Stimulated activated CD8-positive, alpha-beta memory T cell treated with anti-CD3 and anti-CD28 coated beads, Interleukin-7, amount 100 ng/mL, for 48 hours (primary cell): Measurements from ENCODE around the gene BCL11A.
"Not testable (repeated sequence)": the region's sequence is repeated elsewhere in the genome, so short reads cannot be mapped to it uniquely, and the experiment has no call there.

Experiments used
- DNase-seq, 2 donors: peaks; one replicate each; pipeline ENCODE4 v3.0.0-alpha.2; 2020; ENCODE audit warnings: low read depth in 1 of 2; ENCODE audit errors: extremely low read depth in 1 of 2

The BCL11A gene

DNA sequence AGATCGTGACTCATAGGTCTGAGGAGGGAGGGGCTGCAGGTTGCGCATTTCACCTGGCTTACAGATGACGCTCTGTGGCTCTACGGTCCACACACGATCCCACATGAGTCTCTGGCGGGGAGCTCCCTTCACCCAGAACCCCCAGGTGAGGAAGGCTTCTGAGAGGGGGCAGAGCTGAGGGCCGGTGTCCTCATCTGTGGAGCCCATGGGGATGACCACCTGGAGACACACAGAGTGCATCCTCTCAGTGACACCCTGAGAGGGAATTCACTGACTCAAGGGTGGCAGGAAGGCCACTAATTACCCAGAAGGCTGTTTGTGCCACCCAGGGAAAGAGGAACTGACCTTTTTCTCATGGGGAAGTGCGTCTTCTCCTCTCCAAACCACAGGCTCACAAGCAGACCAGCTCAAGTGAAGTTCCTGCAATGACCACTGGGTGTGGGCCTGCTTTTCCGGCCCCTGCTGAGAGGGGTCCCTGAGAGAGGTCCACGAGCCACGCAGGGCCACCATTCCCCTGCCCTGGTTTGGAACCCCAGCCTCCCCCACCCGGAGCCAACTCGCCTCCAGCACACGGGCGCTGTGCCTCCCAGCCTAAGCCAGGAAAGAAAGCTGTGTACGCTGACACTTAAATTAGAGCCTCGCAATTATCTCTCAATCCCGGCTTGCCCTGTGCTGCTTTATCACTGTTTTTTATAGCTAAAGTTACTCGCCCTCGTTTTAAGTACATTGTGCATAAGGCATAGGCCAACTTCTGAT, 114.1 kb downstream of the BCL11A start:
- DNase-seq: no peak

DNA sequence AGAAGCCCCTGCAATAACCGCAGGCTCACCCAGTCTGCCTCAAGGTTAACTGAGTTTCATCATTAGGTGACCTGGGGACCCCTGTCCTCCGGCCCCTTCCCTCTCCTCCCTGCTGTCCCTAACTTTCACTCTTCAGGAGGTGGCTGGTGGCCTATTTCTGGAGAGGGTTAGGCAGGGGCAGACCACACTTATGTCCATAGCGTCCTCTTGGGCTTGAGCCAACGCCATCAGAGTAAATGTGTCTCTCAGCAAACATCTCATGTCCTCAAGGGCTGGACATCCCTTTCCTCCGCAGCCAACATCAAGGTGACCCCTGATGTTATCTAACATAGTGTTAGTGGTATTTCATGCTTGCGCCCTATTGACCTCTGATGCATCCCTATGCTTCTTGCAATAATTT, 114.8 kb downstream of the BCL11A start:
- no peak for DNase-seq

DNA sequence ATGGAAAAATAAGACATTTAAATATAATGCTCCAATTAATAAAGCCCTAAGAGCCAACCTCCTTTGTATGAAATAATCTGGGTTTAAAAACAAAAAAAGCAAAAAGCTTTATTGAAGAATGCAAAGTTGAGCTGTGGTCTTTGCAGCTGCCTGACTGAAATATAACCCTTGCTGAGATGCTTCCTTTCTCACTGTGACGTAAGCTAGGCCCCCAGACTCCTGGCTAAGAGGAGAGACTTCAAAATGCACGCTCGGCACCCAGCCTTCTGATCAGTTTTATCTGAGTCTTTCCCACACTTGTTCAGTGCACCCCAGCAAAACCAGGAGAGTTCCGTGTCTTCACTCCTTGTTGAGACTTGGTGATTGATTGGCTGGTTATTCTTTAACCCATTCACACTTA, 115.3 kb downstream of the BCL11A start:
- no peak for DNase-seq

DNA sequence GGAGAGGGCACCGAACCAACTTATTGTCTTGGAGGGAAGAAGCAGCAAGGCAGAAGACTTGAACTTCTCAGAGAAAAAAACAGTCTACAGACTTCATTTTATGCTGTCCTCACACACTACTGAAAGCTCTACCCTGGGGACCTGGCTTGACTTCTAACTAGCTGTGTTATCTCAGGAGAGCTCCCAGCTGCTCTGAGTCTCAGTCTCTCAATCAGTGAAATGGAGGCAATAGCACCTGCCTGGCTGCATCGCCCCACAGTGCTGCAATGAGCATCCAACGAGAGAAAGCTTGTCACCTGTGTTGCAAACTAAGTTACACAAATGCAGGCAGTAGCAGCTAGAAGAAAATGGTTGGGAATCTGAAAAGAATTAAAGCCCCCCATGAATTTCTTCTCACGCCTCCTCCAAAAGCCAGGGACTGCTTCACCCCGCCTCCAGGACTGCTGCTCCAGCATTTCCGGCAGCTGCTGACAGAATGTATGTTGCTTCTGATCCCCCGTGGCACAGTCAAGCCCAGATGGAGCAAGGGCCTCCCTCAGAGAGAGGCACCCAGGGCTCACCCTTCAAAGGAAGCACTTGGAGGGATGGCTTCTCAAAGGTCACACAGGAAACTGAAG, 116.3 kb downstream of the BCL11A start:
- DNase-seq: no peak

DNA sequence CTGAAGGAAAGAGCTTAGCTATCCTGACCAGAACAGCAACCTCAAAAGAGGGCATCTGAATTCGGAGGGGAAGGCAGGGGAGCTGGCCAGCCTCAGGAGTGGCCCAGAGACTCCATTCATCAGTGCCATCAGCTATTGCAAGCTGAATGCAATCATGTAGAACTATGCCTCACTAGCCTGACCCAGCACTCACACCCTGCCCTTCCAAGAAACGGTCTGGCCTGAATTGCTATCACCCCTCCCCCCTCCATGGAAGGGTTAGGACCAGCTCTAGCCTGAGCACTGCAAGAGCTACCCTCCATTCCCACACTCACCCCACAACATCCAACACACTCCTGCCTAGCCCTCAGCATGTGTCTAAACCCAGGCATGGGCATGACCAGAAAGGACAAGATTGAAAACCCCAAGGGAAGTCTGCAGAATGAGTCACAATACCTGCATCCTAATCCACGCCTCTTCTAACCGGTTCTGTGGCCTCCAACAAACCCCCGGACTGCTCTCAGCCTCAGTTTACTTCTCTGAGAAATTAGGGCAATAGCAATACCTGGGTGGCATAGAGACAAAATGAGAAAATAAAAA, 120.3 kb downstream of the BCL11A start:
- no peak for DNase-seq

DNA sequence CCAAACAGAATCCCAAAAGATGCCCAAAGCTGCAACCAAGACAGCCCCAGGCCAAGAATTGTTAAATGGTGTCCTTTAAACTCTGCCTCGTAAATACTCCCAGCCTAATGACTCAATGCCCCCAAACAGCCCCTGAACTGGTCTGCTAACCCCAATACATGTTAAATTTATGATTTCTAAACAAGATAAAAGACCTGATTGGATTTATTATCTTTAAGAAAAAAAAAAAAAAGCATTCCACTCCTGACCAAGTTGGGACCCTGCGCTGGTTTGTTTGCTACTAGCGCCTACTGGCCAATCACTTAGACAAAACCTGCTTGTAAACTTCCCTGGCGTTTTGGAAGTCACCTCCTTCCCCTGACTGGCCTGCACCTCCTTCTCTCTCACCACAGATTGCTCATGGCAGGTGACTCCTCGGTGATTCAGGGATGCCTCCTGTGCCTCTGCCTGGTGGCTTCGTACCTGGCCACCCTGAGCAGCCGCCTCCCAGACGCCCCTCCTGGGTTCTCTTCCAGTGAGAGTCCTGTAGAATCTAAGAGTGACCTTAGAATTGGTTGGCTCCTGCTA, 121.3 kb downstream of the BCL11A start:
- DNase-seq: no peak

DNA sequence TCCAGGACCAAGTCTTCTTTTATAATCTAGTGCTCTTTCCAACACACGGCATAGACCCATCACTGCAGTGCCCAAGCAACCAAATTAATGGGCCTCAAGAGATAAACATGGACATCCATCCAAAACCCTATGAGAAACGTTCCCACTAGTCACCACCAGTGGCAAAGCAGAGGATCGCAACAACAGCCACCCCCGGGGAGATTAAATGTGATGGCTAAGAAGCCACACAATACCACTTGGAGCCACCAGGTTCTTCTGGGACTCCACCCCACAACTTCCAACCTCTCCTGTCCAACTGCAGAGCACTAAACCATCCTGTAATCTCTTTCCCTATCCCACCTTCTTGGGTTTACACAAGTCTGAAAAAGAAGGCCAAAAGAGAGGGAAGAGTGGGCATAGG, 123.8 kb downstream of the BCL11A start:
- DNase-seq: no peak

DNA sequence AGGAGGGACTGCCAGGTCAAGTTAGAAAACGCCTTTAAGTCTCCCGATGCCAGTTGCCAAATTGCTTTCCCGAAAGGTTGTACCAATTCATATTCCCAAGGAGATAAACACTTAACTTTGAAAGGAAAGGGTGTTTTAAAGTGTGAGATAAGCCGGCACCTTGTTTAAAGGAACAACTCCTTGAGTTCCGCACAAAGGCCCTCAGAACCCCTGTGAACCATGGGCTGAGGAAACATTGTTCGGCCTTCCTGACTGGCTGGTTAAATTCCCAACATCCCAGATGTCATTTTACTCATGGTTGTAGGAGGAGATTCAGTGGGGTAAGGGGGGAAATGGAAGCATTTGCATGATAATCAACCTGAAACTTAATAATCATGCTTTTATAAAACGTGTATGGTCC, 126.6 kb downstream of the BCL11A start:
- DNase-seq: no peak

DNA sequence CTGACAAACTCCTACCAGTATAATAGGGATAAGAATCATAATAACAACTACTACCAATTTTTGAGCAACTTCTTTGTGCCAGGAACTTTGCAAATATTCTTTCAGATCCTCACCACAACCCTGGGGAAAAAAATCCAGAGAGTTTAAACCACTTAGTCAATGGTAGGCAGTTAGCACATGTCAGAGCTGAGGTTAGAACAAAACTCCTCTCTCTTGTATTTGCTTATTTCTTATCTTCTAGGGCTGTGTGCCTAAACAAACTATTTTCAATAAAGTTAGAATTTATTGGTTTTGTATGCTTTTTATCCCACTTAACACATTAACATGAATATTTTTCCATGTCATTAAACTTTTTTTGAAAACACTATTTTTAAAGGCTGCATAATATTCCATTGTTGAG, 127.1 kb downstream of the BCL11A start:
- no peak for DNase-seq

DNA sequence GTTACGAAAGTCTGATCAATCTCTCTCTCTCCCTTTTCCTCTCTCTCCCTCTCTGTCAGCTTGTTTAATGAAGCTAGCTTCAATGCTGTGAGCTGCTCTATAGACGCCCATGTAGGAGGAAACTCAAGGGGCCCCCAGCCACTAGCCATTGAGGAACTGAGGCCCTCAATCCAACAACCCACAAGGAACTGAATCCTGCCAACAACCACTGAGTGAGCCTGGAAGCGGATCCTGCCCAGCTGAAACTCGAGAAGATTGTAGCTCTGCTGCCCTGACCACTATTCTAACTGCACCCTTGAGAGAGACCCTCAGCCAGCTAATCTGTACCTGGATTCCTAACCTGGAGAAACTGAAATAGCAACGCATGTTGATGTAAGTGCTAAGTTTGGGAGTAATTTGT, 129.2 kb downstream of the BCL11A start:
- no peak for DNase-seq

DNA sequence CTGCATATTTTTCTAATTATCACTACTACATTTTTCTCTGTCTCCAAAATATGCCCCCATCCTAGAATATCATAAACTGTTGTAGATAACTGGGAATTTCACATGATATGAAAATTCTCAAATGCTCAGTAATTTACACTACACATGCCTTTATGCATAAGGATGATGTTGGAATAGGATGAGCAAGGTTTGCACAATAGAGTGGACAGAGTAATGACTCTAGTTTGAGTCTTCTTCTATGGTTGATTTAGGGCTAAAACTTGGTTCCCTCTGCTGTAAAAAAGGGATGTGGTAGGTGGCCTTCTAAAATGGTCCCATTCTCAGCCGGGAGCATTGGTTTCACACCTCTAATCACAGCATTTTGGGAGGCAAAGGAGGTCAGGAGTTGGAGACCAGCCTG, 129.9 kb downstream of the BCL11A start:
- no peak for DNase-seq

DNA sequence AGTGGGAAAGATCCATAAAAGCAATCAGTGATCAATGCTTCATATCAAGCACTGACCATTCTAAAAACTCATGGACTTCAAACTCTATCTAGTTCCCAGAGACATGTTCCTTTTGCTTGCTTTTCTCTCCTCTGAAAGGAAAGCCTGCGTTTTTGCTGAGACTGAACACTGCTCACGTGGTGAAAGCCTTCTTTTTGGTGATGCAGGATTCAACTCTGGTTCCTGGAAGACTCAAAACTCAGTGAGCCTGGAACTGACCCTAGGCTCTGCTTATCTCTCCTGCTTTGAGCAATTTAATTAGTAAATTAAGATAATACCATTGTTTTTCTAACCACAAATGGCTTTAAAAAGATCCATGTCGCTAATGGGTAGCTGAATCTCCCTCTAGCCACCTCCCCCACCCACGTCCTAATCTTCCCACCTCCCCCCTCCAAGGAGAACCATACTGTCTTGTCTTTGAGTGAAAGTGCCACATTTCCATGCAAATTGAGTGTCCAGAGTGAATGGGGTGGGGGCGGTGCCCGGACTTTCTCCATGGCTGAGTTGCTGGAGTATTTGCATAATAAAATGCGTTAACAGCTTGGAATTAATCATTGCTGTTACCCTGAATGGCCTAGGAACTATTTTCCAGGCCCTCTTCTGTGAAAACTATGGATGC, 130.5 kb downstream of the BCL11A start:
- no peak for DNase-seq

DNA sequence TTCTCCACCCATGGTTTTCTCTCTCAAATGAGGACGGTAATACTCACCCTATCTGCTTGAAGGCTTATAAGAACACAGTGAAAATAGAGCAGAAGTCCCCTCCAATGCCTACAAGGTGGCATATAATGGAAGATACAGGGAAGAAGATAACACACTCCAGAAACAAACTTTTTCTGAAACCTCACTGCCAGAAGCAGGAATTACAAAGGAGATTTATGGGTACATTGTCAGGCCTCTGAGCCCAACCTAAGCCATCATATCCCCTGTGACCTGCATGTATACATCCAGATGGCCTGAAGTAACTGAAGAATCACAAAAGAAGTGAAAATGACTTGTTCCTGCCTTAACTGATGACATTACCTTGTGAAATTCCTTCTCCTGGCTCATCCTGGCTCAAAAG, 136.2 kb downstream of the BCL11A start:
- not testable (repeated sequence) for DNase-seq

DNA sequence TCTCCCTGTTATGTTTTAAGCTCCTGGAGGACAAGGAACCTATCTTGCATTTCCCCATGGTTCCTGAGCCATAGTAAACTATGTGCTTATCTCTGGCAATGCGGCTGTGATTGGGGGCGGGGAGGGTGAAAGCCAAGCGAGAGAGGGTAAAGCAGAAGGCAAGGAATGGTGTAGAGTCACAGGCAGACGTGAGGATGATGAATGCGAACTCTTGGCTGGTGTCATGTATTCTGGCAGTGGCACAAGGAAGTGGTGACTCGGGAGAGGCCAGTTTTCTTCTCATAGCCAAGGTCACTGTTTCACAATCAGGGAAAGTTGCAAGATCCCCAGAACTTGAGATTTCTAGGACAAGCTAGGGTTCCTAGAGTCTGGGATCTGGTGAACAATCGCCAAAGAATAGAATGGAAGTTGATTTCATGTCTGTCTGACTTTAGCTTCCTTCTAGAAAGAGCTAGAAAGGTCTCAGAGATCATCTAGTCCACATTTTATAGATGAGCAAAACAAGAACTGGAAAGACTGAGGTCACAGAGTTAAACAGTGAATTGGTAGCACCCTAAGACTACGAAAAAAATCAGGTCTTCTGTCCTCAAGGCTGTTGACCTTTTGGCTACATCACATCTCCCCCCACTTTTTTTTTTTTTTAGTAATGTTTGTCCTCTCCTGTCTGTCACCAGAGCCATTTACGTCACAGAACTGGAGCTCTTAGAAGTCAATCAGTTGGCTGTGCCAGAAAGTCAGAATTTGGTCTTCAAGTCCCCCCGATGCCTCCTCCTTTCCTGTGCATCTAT, 137.0 kb downstream of the BCL11A start:
- no peak for DNase-seq

DNA sequence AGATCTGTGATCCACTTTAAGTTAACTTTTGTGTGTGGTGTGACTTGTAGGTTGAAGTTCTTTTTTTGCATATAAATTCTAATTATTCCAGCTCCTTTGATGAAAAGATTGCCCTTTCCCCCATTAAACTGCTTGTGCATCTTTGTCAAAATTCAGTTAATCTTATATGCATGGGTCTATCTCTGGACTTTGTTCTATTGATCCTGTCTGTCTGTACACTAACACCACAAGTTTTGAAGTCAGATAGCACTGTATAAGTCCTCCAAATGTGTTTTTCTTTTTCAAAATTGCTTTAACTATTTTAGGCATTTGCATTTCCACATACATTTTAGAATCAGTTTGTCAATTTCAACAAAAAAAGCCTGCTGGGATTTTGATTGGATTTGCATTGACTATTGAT, 137.6 kb downstream of the BCL11A start:
- DNase-seq: no peak

DNA sequence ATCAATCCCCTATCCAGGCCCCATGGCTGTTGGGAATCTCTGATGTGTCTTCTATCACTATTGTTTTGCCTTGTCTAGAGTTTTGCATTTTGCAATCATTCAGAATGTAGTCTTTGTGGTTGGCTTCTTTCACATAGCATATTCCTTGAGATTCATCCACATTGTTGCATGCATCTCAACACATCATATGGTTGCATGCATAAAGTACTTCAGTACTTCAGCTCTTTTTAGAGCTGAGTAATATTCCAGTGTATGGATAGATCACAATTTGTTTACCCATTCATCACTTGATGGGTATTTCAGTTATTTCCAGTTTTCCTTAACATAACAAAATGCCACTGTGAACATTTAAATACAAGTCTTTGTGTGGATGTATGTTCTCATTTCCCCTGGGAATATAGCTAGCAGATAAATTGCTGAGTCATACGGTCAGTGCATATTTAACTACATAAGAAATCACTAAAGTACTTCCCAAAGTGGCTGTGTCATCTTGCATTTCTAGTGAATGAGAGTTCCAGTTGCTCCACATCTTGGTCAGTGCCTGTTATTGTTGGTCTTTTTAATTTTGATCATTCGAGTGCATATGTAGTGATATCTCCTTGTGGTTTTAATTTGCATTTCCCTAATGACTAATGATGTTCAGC, 138.8 kb downstream of the BCL11A start:
- DNase-seq: no peak

DNA sequence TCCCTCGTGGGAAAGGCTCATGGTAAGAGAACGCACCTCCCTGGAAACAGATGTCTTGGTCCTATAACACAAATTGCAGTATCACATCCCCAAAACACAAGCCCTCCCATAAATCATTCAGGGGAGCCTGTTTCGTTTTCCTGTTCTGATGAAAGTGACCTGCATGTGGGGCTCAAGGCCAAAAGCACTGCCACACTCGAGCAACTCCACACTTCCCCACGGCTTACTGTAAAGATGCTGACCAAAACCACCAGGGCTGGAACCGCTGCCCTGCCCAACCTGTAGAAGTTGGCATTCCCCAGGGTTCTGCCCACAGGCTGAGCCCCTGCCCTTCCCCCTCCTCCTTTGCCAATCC, 139.7 kb downstream of the BCL11A start:
- DNase-seq: no peak

DNA sequence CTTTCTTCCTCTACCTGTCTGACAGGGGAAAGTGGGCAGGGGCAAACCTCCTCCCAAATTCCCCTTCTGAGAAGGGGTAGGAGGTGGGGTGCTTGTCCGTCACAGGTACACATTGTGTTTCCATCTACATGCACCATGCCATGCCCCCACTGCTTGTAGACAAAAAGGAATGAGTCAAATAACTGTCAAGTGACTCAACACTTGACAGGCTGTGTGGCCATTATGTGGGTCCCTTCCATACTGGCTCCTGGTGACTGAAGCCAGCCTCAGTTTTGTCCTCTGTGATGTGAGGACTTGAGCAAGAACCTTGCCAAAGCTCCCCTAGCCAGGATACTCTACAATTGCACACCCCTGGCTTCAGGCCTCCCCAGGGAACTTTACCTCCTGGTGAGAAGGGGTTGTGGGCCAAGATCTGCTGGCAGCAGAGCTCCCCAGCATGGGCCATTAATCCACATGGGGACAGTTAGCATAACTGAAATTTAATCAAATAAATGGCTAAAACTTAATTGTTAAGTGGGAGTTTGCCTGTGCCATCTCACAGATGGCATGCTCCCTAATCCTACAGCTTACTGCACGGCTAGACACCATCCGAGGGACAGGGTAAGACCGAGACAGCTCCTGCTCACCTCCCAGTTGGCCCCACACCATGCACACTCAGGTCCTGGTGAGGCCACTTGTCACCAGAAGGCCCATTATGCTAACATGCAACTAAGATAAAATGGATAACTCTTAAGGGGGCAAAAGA, 140.2 kb downstream of the BCL11A start:
- DNase-seq: no peak

DNA sequence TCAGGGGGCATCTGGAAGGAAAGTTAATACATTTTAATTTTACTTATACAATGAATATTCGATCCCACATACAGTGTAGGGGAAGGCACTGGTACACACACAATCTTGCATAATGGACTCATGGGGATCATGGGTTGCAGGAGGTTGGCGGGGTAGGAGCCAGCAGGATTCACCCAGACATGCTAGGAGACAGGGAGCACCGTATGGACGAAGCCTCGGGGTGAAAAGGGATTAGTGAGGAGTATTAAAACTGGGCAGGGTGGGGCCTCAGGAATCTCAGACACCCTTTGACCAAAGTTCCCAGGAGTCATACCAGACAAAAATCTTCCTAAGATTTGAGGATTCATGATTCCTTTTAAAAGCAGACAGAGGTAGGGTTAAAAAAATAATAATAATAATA, 140.8 kb downstream of the BCL11A start:
- no peak for DNase-seq

DNA sequence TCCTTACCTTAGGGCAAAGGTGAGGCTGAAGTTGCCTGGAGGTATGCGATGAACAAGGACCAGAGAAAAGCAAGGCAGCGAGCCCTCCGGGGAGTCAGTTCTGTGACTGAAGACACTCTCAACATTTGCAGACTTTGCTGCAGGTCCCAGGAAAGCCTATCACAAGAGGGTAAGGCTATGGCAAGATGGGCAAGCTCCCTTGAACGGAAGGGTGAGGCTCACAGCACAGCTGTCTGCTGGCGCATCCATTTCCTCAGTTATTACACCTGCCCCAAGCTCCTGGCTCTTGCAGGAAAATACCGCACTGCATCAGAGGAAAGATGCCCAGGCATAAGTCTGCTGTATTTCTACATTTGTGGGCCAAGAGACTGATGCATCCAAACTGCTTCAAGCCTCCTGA, 141.4 kb downstream of the BCL11A start:
- DNase-seq: no peak
